ENCODE data around the gene ANKRD33B.

DNA sequence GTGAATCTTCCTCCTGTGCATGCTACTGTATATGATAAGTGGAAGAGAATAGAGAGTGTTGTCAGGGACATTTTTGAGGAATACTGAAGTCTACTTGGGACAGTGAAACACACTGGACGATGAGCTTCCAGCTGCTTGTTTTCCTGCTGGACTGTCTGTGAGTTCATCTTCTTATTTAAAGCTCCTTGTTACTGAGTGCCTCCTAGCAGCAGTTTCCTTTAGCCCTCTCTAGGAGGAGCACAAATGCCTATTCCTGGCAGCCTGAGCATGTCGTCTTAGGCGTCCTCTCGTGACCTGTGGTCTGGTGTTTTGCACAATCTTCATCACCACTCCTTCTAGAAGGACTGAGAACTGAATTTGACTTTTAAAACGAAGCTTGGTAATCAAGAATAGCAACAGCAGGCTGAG, 43.8 kb downstream of the ANKRD33B start:
- TF ChIP-seq, protein P1, sequence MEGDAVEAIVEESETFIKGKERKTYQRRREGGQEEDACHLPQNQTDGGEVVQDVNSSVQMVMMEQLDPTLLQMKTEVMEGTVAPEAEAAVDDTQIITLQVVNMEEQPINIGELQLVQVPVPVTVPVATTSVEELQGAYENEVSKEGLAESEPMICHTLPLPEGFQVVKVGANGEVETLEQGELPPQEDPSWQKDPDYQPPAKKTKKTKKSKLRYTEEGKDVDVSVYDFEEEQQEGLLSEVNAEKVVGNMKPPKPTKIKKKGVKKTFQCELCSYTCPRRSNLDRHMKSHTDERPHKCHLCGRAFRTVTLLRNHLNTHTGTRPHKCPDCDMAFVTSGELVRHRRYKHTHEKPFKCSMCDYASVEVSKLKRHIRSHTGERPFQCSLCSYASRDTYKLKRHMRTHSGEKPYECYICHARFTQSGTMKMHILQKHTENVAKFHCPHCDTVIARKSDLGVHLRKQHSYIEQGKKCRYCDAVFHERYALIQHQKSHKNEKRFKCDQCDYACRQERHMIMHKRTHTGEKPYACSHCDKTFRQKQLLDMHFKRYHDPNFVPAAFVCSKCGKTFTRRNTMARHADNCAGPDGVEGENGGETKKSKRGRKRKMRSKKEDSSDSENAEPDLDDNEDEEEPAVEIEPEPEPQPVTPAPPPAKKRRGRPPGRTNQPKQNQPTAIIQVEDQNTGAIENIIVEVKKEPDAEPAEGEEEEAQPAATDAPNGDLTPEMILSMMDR (IDR thresholded peaks at IDR 0.05 in 8 of 11, conservative IDR thresholded peaks at IDR 0.05 in 3 of 11): peak in 4 of 11 experiments; percentile 8 to 23 (median 19)
- TF ChIP-seq POLR2A (IDR thresholded peaks at IDR 0.05): no peak
